OCI-LY7 (cell line): Measurements from ENCODE around the gene PIAS2.

Source experiments
- CTCF ChIP-seq: fragments of 200-600 bp; sonication (generic); conservative IDR thresholded peaks from 2 replicates; pipeline ENCODE4 v1.5.1; 2014; ENCODE audit warnings: mild to moderate bottlenecking, antibody characterized with exemption, low read length, moderate library complexity, mixed read lengths
- EZH2phosphoT487 ChIP-seq: fragments of 200-600 bp; sonication (generic); IDR thresholded peaks from 2 replicates; pipeline ENCODE4 v1.6.1; 2018; ENCODE audit warnings: low read depth, borderline replicate concordance, mild to moderate bottlenecking, mixed run types, antibody characterized with exemption, low read length, moderate library complexity, mixed read lengths

- peak; percentile 41 for TF ChIP-seq CTCF
- no peak for TF ChIP-seq EZH2phosphoT487
Observed at GRCh38 chr18:46856973-46857372, 60.3 kb downstream of the PIAS2 start.
